GM23248 (cell line): ENCODE measurements around the gene UNC13A. TPM values are rescaled to one million over a fixed set of nuclear protein-coding genes. Genes with fewer than 3 reads are reported as not detected.
A peak's percentile ranks its signal among the peaks of the same experiment; 100 is the strongest.

Experiments
- DNase-seq: peaks from one replicate; pipeline ENCODE4 v3.0.0-alpha.2; 2015
- H2AFZ ChIP-seq: fragments of 200-600 bp; sonication (generic); 2 replicates; pipeline ENCODE4 v1.6.1; 2016; ENCODE audit warnings: antibody characterized with exemption
- H3F3A ChIP-seq: fragments of 200-600 bp; sonication (generic); 2 replicates; pipeline ENCODE4 v1.6.1; 2016; ENCODE audit warnings: mild to moderate bottlenecking, antibody characterized with exemption, mixed run types; ENCODE audit not compliant: insufficient read depth
- H3K27ac ChIP-seq: fragments of 200-600 bp; sonication (generic); 2 replicates; pipeline ENCODE4 v1.5.1; 2016; ENCODE audit warnings: mild to moderate bottlenecking
- H3K27me3 ChIP-seq: fragments of 200-600 bp; sonication (generic); replicated peaks from 2 replicates; pipeline ENCODE4 v1.6.1; 2016; ENCODE audit warnings: mild to moderate bottlenecking; ENCODE audit not compliant: insufficient read depth
- H3K36me3 ChIP-seq: fragments of 200-600 bp; sonication (generic); 2 replicates; pipeline ENCODE4 v1.6.1; 2016; ENCODE audit warnings: low read depth, mild to moderate bottlenecking
- H3K4me1 ChIP-seq: fragments of 200-600 bp; sonication (generic); 2 replicates; pipeline ENCODE4 v1.6.1; 2016; ENCODE audit warnings: mild to moderate bottlenecking; ENCODE audit not compliant: insufficient read depth
- H3K4me2 ChIP-seq: fragments of 200-600 bp; sonication (generic); one replicate; pipeline ENCODE4 v1.6.1; 2016; ENCODE audit warnings: mild to moderate bottlenecking; ENCODE audit not compliant: unreplicated experiment
- H3K4me3 ChIP-seq: fragments of 200-600 bp; sonication (generic); 2 replicates; pipeline ENCODE4 v1.5.1; 2016; ENCODE audit warnings: mild to moderate bottlenecking
- H3K79me2 ChIP-seq: fragments of 200-600 bp; sonication (generic); 2 replicates; pipeline ENCODE4 v1.6.1; 2016; ENCODE audit warnings: mild to moderate bottlenecking; ENCODE audit not compliant: insufficient read depth
- H3K9ac ChIP-seq: fragments of 200-600 bp; sonication (generic); 2 replicates; pipeline ENCODE4 v1.6.1; 2016; ENCODE audit warnings: mild to moderate bottlenecking
- H3K9me2 ChIP-seq: fragments of 200-600 bp; sonication (generic); 2 replicates; pipeline ENCODE4 v1.6.1; 2016; ENCODE audit warnings: mixed run types, mild to moderate bottlenecking, moderate library complexity; ENCODE audit not compliant: insufficient read depth
- H3K9me3 ChIP-seq: fragments of 200-600 bp; sonication (generic); one replicate; pipeline ENCODE4 v1.6.1; 2017; ENCODE audit warnings: low read depth
- H4K20me1 ChIP-seq: fragments of 200-600 bp; sonication (generic); 2 replicates; pipeline ENCODE4 v1.6.0; 2016; ENCODE audit not compliant: insufficient read depth
- EZH2 ChIP-seq: fragments of 200-600 bp; sonication (generic); IDR thresholded peaks from 2 replicates; pipeline ENCODE4 v1.6.1; 2018; ENCODE audit warnings: antibody characterized with exemption, mild to moderate bottlenecking; ENCODE audit not compliant: insufficient read depth, poor library complexity, severe bottlenecking
- EZH2phosphoT487 ChIP-seq: fragments of 200-600 bp; sonication (generic); IDR thresholded peaks from 2 replicates; pipeline ENCODE4 v1.6.1; 2018; ENCODE audit warnings: antibody characterized with exemption, moderate library complexity, mild to moderate bottlenecking, low read depth; ENCODE audit not compliant: insufficient read depth
- WGBS, 2 experiments: methylation state at CpG; one replicate each; pipeline ENCODE4 v1.1.6; 2015 to 2017; ENCODE audit warnings: low lambda C conversion rate in 2 of 2, low coverage in 1 of 2; ENCODE audit errors: missing lambda C conversion rate in 2 of 2; 5-methylcytosine and 5-hydroxymethylcytosine counted together
- in situ Hi-C: fragments of 300-500 bp; cut with MboI; formaldehyde crosslinking; loops from 2 replicates; pipeline ENCODE4 v1.15.0; 2020
- polyA plus RNA-seq: library from polyadenylated mRNA; unstranded; fragments of >200 nt; fragmentation: Nextera tagmentation; extraction: Ambion mirVana; gene quantifications from 2 replicates; pipeline ENCODE4 v1.2.1, GENCODE V29; 2016
- total RNA-seq: library from RNA; depleted of rRNA; stranded (reverse); fragments of >200 nt; shearing (Covaris generic); gene quantifications from 2 replicates; pipeline ENCODE4 v1.2.3, GENCODE V29; 2014

Gene UNC13A
- total and polyA plus RNA-seq, 2 experiments from 2014 or later = 0.03 to 0.11 TPM

GRCh38 chr19:17616686-17616960 lies 71.5 kb downstream of the UNC13A start:
- Histone ChIP-seq H2AFZ (peak overlapping the region; percentile 47), H3K4me1 (no peaks in the 10 kb centered on the region), H3K9me3 (no peaks in the 10 kb centered on the region), H3K27me3 (peaks cover 8% of the 10 kb centered on the region; the same call in 1 of the 2 replicates), H3K27ac (no peak overlapping the region), H3K9ac (no peak overlapping the region), H3K9me2 (no peaks in the 10 kb centered on the region), H3K4me2 (no peak overlapping the region), H3K4me3 (no peak overlapping the region), H3K79me2 (no peaks in the 10 kb centered on the region), H3K36me3 (no peaks in the 10 kb centered on the region), H3F3A (no peaks in the 10 kb centered on the region), H4K20me1 (no peaks in the 10 kb centered on the region)
- in situ Hi-C loops = no loop called here
- WGBS, 2 experiments = 2 to 4% methylated on average over 9 to 11 of the region's 11 CpGs
- DNase-seq = no peak
- no peak for TF ChIP-seq EZH2
- TF ChIP-seq EZH2phosphoT487 = no peak

DNA sequence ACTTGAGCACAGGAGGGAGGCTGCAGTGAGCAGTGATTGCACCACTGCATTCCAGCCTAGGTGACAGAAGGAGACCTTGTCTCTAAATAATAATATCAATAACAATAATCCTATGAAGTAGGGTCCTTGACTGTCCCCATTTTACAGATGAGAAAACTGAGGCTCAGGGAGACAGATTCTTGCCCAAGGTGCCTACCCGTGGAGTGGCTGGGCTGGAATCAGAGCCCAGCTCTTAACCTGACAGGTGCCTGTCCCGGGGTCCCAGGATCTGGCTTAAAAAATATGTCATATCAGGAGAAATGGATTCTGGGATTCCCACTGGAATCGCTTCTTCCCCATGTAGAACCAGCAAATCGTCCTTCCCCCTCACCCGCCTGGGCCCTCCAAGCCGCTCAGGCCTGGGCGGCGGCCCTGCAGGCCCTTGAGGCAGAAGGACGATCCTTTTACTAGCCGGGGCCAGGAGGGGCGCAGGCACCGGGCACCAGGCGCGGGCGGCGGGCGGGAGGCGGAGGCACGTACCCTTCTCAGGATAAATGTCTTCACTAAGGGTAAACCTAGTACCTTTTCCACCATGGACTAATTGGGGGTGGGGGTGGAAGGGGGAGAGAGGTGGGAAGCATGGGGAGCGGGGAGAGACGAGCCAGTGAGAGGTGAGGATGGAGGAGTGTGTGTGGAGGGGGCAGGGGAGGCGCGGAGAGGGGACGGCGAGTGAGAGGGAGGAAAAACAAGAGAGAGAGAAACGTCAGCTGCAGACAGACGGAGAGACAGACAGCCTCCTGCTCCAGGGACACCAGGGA lies 72.1 kb downstream of the UNC13A start:
- Histone ChIP-seq H3K79me2 (no peaks in the 10 kb centered on the region), H3K36me3 (no peaks in the 10 kb centered on the region), H3F3A (no peaks in the 10 kb centered on the region), H2AFZ (peak overlapping the region; percentile 47), H3K4me2 (no peak overlapping the region), H3K9me2 (no peaks in the 10 kb centered on the region), H3K4me3 (no peak overlapping the region), H3K9me3 (no peaks in the 10 kb centered on the region), H3K27ac (no peak overlapping the region), H3K9ac (no peak overlapping the region), H3K27me3 (peaks cover 8% of the 10 kb centered on the region; the same call in 1 of the 2 replicates), H4K20me1 (no peaks in the 10 kb centered on the region), H3K4me1 (no peaks in the 10 kb centered on the region)
- DNase-seq = peak; percentile 16
- WGBS, 2 experiments = 8% methylated on average over 14 to 27 of the region's 27 CpGs
- no peak for TF ChIP-seq EZH2
- no peak for TF ChIP-seq EZH2phosphoT487
- in situ Hi-C loops = no loop called here

GRCh38 chr19:17614476-17614875 lies 73.7 kb downstream of the UNC13A start:
- Histone ChIP-seq H3K27me3 (peaks cover 8% of the 10 kb centered on the region; the same call in 1 of the 2 replicates), H3K9me2 (no peaks in the 10 kb centered on the region), H3F3A (no peaks in the 10 kb centered on the region), H4K20me1 (no peaks in the 10 kb centered on the region), H2AFZ (no peak overlapping the region), H3K4me1 (no peaks in the 10 kb centered on the region), H3K36me3 (no peaks in the 10 kb centered on the region), H3K9me3 (no peaks in the 10 kb centered on the region), H3K4me2 (no peak overlapping the region), H3K79me2 (no peaks in the 10 kb centered on the region), H3K27ac (no peak overlapping the region), H3K4me3 (no peak overlapping the region), H3K9ac (no peak overlapping the region)
- no peak for DNase-seq
- TF ChIP-seq EZH2phosphoT487 = no peak
- TF ChIP-seq EZH2 = no peak
- in situ Hi-C loops = no loop called here
- WGBS, 2 experiments = 60% methylated on average over 10 to 12 of the region's 12 CpGs

DNA sequence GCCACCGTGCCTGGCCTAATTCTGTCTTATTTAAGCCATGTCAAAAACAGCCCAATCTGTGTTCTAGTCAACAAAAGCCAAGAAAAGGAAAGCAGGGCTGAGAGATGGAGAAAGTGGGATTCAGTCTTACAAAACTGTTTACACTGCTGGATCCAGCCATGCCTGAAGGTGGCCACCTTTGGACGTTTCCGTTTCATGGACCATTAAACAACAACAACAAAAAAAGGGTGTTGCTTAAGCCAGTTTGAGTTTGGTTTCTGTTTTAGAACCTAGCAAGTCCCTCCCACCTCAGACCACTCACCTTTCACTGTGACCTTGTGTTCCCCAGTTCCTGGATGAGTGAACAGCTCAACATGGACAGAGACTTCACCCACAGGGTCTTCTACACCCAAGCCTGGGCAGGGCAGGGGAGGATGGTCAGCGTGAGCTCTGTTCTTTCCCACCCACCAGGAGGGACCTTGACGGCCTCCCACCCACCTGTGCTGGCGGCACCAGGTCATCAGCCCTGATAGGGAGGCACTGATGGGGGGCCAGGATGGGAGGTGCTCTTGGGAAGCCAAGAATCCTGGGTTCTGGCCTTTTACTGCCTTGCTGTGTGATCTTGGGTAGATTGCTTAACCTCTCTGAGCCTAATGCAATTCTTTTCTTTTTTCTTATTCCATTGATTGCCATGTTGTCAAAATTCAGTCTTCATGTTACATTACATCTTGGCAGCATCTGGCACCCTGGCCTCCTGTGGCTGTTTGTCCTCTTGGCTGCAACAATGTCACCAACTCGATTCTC lies 76.5 kb downstream of the UNC13A start:
- Histone ChIP-seq H3K79me2 (no peaks in the 10 kb centered on the region), H3K4me3 (no peak overlapping the region), H3K36me3 (no peaks in the 10 kb centered on the region), H3K27ac (no peak overlapping the region), H4K20me1 (no peaks in the 10 kb centered on the region), H3F3A (no peaks in the 10 kb centered on the region), H3K9me3 (no peaks in the 10 kb centered on the region), H3K4me2 (no peak overlapping the region), H3K9me2 (no peaks in the 10 kb centered on the region), H3K27me3 (peaks cover 8% of the 10 kb centered on the region; the same call in 1 of the 2 replicates), H3K4me1 (no peaks in the 10 kb centered on the region), H3K9ac (no peak overlapping the region), H2AFZ (no peak overlapping the region)
- TF ChIP-seq EZH2 (no peak), EZH2phosphoT487 (no peak)
- 58 to 59% methylated on average over 7 of the region's 7 CpGs for WGBS, 2 experiments
- no peak for DNase-seq
- in situ Hi-C loops = no loop called here
